Fibroblast of upper back skin (primary cell): ENCODE measurements around the gene CNTLN.
A peak's percentile ranks its signal among the peaks of the same experiment; 100 is the strongest.
"Not testable (repeated sequence)": the region's sequence is repeated elsewhere in the genome, so short reads cannot be mapped to it uniquely, and the experiment has no call there.

ENCODE experiments used
- DNase-seq: peaks from one replicate; pipeline ENCODE4 v3.0.0-alpha.2; 2013

Gene CNTLN

GRCh38 chr9:17204611-17205152, 69.8 kb downstream of the CNTLN start:
- DNase-seq: no peak

- no peak for DNase-seq
Measured at GRCh38 chr9:17216011-17216410, 81.2 kb downstream of the CNTLN start.

GRCh38 chr9:17216646-17217045, 81.8 kb downstream of the CNTLN start:
- DNase-seq: no peak

GRCh38 chr9:17217272-17217671, 82.4 kb downstream of the CNTLN start:
- no peak for DNase-seq

- DNase-seq: peak; percentile 5
Measured at GRCh38 chr9:17219261-17219660, 84.4 kb downstream of the CNTLN start.

- no peak for DNase-seq
Measured at GRCh38 chr9:17222932-17223331, 88.1 kb downstream of the CNTLN start.

GRCh38 chr9:17225407-17225806, 90.6 kb downstream of the CNTLN start:
- no peak for DNase-seq

- DNase-seq: no peak
Measured at GRCh38 chr9:17229945-17230560, 95.2 kb downstream of the CNTLN start.

- DNase-seq: no peak
Measured at GRCh38 chr9:17230646-17231045, 95.8 kb downstream of the CNTLN start.

- no peak for DNase-seq
Measured at GRCh38 chr9:17236147-17236546, 101.3 kb downstream of the CNTLN start.

- DNase-seq: no peak
Measured at GRCh38 chr9:17246770-17247169, 111.9 kb downstream of the CNTLN start.

- DNase-seq: no peak
Measured at GRCh38 chr9:17251100-17251499, 116.3 kb downstream of the CNTLN start.

GRCh38 chr9:17268531-17269188, 133.8 kb downstream of the CNTLN start:
- DNase-seq: not testable (repeated sequence)

- no peak for DNase-seq
Measured at GRCh38 chr9:17269799-17270198, 135.0 kb downstream of the CNTLN start.

- no peak for DNase-seq
Measured at GRCh38 chr9:17272536-17272935, 137.7 kb downstream of the CNTLN start.

- peak; percentile 4 for DNase-seq
Measured at GRCh38 chr9:17280350-17281012, 145.6 kb downstream of the CNTLN start.

- DNase-seq: not testable (repeated sequence)
Measured at GRCh38 chr9:17290673-17291072, 155.8 kb downstream of the CNTLN start.

GRCh38 chr9:17291766-17292165, 156.9 kb downstream of the CNTLN start:
- DNase-seq: peak; percentile 60

- DNase-seq: no peak
Measured at GRCh38 chr9:17293685-17294084, 158.8 kb downstream of the CNTLN start.

GRCh38 chr9:17294822-17295624, 160.2 kb downstream of the CNTLN start:
- no peak for DNase-seq

- peak; percentile 59 for DNase-seq
Measured at GRCh38 chr9:17315341-17315740, 180.5 kb downstream of the CNTLN start.

GRCh38 chr9:17318821-17319320, 184.0 kb downstream of the CNTLN start:
- peak; percentile 21 for DNase-seq

GRCh38 chr9:17319864-17320263, 185.0 kb downstream of the CNTLN start:
- DNase-seq: no peak
